GM13976 (cell line): ENCODE results near the gene ZC3H12A.

Source experiments
- DNase-seq: peaks from one replicate; pipeline ENCODE4 v3.0.0; 2012; ENCODE audit warnings: low spot score
- in situ Hi-C: fragments of 300-500 bp; cut with MboI; formaldehyde crosslinking; loops from one replicate; pipeline ENCODE4 v1.12.0; 2022; ENCODE audit warnings: low sequenced_read_pairs, mixed read lengths, inconsistent platforms; ENCODE audit not compliant: unreplicated experiment
- TF ChIP-seq, protein P1 (sequence below): IDR thresholded peaks from 2 replicates; pipeline ENCODE4 v1.5.1; 2012; ENCODE audit warnings: borderline replicate concordance, mild to moderate bottlenecking; ENCODE audit not compliant: insufficient read depth; ENCODE audit errors: extremely low read depth, missing control alignments, control extremely low read depth

Gene ZC3H12A

DNA sequence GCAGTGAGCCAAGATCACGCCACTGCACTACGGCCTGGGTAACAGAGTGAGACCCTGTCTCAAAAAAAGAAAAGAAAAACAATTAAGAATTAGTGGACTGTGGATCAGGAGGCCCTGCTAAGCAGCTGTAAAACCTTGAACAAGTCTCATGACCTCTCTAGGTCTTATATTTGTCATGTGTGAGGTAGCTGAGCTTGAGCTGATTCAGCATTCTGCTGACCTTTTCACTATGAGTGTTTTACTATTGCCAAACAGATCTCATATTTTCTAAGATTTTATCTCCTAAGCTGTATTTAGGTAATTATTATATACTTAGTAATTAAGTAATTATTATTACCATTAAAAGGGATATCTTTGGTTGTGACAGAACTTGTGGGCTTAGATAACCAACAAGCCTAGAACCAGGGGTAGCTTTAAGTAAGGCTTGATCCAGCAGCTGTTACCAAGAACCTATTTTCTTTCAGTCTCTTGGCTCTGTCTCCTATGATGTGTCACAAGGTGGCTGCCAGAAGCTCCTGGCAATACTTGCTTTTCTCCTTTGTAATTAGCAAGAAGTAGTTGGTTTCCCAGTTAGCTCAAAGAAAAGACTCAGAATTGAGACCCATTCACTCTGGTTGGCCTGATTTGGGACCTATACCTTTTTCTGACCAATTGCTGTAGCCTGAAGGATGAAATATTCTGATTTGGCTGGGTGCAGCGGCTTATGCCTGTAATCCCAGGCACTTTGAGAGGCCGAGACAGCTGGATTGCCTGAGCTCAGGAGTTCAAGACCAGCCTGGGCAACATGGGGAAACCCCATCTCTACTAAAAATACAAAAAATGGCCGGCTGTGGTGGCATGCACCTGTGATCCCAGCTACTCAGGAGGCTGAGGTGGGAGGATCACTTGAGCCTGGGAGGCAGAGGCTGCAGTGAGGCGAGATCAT, 8.5 kb upstream of the ZC3H12A start:
- DNase-seq, result no peak
- in situ Hi-C loops, result no loop called here
- TF ChIP-seq, protein P1, sequence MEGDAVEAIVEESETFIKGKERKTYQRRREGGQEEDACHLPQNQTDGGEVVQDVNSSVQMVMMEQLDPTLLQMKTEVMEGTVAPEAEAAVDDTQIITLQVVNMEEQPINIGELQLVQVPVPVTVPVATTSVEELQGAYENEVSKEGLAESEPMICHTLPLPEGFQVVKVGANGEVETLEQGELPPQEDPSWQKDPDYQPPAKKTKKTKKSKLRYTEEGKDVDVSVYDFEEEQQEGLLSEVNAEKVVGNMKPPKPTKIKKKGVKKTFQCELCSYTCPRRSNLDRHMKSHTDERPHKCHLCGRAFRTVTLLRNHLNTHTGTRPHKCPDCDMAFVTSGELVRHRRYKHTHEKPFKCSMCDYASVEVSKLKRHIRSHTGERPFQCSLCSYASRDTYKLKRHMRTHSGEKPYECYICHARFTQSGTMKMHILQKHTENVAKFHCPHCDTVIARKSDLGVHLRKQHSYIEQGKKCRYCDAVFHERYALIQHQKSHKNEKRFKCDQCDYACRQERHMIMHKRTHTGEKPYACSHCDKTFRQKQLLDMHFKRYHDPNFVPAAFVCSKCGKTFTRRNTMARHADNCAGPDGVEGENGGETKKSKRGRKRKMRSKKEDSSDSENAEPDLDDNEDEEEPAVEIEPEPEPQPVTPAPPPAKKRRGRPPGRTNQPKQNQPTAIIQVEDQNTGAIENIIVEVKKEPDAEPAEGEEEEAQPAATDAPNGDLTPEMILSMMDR, result no peak

DNA sequence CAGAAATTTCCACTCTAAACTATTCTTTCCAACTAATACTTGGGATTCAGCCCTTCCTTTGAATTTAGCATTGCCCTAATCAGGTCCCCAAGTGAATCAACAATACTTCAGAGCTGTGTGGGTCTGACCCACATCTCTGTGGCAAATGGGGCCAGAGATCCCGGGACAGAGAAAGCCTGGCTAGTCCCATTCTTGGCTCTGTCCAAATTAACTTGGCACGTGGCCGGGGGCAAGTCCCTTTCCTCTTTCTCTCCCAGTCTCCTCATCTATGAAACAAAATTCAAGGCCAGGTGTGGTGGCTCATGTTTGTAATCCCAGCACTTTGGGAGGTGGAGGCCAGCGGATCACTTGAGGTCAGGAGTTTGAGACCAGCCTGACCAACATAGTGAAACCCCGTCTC, 6.3 kb upstream of the ZC3H12A start:
- in situ Hi-C loops, result no loop called here
- TF ChIP-seq, protein P1, result no peak
- DNase-seq, result no peak

DNA sequence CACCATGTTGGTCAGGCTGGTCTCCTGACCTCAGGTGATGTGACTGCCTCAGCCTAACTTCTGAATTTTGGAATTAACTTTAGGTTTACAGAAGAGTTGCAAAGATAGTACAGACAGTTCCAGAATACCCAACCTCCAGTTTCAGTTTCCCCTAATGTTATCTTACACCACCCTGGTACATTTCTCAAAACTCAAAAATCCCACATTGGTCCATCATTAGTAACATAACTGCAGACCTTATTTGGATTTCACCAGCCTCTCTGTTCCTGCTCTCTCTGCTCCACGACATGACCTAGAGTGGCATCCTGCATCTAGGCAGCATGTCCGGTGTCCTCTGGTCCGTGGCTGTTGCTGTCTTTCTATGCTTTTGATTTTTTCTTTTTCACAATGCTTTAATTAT, 5.0 kb upstream of the ZC3H12A start:
- DNase-seq, result no peak
- in situ Hi-C loops, result no loop called here
- TF ChIP-seq, protein P1, result no peak

DNA sequence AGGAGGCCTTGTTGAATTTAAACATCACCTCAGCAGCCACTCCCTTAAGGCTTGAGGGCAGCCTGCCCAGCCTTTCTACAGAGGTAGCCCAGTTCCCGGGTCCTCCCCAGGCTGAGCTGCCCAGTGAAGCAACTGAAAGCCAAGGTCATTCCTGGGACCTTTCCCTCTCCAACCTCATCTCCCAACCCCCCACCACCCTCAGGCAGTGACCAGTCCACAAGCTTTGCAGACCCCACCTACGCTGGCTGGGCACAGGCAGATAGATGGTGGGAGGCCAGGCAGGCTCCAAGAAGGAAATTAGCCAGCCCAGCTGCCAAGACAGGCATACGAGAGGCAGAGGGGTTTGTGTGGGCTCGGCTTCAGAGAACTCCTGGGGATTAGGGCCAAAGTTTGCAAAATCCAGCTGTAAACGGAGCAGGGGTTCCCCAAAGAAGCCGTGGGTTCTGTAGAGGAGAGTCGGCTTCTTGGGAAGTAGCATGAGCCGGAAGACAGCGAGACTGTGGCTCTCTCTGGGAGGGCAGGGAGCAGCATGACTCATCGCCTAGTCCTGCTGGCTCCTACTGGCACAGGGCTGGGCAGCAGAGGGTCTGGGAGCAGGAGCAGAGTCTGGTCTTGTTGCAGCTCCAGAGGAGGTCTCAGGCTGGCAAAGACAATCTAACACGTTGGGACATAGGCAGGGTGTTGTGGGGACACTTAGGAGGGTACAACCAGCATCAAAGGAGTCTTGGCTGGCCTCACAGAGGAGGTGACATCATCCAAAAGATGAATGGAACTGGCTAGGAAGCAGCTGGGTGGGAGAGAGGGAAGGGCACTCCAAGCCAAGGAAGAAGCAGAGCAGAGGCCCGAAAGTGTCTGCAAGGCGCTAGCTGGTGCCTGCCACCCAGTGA, 2.8 kb upstream of the ZC3H12A start:
- TF ChIP-seq, protein P1, result no peak
- in situ Hi-C loops, result no loop called here
- no peak for DNase-seq

DNA sequence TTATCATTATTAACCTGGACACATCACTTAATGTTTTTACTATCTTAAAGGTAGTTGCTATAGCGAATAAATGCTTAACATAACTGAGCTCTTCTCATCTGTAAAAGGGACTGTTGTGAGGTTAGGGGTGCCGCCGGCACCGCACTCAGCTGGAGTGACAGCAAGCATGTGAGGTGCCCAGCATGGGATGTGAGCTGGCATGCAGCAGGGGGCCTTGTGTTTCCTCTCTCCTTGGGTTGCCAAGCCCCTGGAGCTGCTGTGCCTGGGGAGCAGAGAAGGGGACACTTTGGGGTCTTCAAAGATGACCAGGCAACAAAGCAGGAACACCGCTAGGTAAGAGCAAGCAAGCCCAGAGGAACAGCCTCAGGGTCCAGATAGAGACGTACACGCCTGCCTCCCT, 2.1 kb upstream of the ZC3H12A start:
- in situ Hi-C loops, result no loop called here
- TF ChIP-seq, protein P1, result no peak
- DNase-seq, result no peak

DNA sequence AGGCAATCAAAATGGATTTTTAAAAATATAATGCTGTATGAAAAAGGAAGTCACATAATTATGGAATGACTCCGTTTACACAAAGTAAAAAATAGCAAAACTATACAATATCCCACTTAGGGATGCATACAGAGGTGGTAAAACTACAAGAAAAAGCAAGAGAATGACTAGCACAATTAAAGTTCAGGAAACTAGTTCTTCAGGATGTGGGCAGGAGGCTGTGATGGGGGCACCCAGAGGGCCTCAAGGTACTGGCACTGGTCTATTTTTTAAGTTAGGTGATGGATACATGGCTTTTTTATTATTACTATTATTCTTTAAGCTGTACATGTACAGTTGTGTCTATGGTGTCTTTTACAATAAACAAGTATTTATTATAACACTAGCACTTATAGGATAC, 1.4 kb upstream of the ZC3H12A start:
- TF ChIP-seq, protein P1, result no peak
- no peak for DNase-seq
- in situ Hi-C loops, result no loop called here
